Measurements from ENCODE around the gene PLPP3. TPM values are rescaled to one million over a fixed set of nuclear protein-coding genes. Genes with fewer than 3 reads are reported as not detected.
A peak's percentile ranks its signal among the peaks of the same experiment; 100 is the strongest.

PLPP3 gene
- total and polyA plus RNA-seq, 2 experiments from 2014 or later = 41.9 to 61.9 TPM

DNA sequence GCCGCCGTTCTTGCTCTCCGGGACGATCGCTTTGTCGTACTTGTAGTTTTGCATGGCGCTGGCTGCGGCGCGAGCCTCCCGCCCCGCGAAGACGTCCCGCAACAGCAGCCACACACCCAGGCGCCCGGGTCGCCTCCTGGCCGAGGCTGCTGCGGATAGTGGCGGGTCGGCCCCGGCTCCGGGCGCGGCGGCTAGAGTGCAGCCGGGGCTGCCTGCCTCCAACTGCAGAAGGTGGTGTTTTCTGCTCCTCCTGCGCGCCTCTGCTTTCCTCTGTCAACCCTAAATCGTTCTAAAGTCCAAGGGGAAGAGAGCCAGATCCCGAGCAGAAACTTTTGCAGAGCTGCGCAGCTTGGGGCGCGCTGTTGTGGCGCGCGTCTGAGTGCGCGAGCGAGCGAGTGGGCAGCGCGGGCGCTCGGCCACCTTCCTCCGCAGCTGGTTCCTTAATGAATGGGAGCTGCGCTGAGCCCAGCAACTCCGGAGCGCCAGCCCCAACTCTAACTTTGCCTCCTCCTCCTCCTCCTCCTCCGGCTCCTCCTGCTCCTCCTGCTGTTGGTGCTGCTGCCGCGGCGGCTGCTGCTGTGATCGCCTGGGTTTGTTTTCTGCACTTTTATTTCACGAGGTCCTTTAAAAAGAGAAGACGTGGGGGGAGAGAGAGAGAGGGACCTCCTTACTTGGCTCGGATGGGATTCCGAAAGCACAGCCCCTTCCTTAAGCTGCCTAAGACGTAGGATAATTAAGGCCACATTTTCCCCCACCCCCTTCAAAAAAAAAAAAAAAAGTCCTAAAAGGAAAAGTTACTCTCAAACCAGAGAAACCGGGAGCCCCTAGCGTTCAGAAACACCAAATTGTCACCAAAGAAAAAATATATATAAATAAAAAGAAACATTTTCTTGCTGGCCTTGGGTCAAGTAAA lies at the start of gene PLPP3 (continued):
- TF ChIP-seq, protein P1, sequence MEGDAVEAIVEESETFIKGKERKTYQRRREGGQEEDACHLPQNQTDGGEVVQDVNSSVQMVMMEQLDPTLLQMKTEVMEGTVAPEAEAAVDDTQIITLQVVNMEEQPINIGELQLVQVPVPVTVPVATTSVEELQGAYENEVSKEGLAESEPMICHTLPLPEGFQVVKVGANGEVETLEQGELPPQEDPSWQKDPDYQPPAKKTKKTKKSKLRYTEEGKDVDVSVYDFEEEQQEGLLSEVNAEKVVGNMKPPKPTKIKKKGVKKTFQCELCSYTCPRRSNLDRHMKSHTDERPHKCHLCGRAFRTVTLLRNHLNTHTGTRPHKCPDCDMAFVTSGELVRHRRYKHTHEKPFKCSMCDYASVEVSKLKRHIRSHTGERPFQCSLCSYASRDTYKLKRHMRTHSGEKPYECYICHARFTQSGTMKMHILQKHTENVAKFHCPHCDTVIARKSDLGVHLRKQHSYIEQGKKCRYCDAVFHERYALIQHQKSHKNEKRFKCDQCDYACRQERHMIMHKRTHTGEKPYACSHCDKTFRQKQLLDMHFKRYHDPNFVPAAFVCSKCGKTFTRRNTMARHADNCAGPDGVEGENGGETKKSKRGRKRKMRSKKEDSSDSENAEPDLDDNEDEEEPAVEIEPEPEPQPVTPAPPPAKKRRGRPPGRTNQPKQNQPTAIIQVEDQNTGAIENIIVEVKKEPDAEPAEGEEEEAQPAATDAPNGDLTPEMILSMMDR (conservative IDR thresholded peaks at IDR 0.05; ENCODE audit: low read depth in 2 of 2) = peak; percentile 36 to 55; a peak in 3 of 4 replicates

DNA sequence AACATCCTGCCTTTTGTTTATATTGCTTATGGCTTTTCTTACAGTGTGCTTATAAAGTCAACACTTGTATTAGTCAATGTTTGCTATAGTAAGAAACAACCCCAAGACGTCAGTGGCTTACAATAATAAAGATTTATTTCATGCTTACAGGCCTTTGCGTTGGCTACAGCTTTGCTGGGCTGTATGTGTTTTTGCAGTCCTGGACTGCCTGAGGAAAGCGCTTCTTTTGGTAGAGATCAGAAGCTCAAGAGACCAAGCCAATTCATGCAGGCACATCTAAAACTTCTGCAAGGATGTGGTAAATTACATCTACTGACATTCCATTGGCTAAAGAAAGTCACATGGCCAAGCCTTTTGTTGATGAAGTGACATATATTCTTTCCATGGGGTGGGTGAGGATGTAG lies 48.3 kb upstream of the PLPP3 start:
- no peak for ATAC-seq
- no peak overlapping the region for H3K4me3 Mint-ChIP-seq
- Histone ChIP-seq H2AFZ (peak overlapping the region; percentile 29; the same call in 1 of the 2 replicates), H3K9me2 (ENCODE audit: insufficient read depth) (no peaks in the 10 kb centered on the region), H3K36me3 (ENCODE audit: insufficient read depth) (no peaks in the 10 kb centered on the region), H3K27ac (ENCODE audit: low read depth) (no peak overlapping the region), H3K27me3 (ENCODE audit: insufficient read depth) (no peaks in the 10 kb centered on the region), H3F3A (replicated peaks; ENCODE audit: low read depth) (no peaks in the 10 kb centered on the region), H4K20me1 (replicated peaks; ENCODE audit: insufficient read depth) (no peaks in the 10 kb centered on the region), H3K4me3 (no peak overlapping the region), H3K4me2 (no peak overlapping the region), H3K4me1 (ENCODE audit: insufficient read depth) (peaks cover 15% of the 10 kb centered on the region; the same call in 1 of the 2 replicates), H3K79me2 (replicated peaks; ENCODE audit: insufficient read depth) (no peaks in the 10 kb centered on the region)
- H3K4me1 Mint-ChIP-seq = peaks cover 27% of the 10 kb centered on the region
- no peaks in the 10 kb centered on the region for H3K36me3 Mint-ChIP-seq (ENCODE audit: low read depth)
- peak; percentile 26 for DNase-seq (ENCODE audit: low spot score)
- H3K27me3 Mint-ChIP-seq (ENCODE audit: insufficient read depth, low read depth, poor library complexity) = no peaks in the 10 kb centered on the region
- peaks cover 9% of the 10 kb centered on the region; the same call in 1 of the 3 replicates for H3K9me3 Mint-ChIP-seq
- H3K27ac Mint-ChIP-seq = no peak overlapping the region
- TF ChIP-seq, protein P1 (conservative IDR thresholded peaks at IDR 0.05; ENCODE audit: low read depth in 2 of 2) = no peak
- TF ChIP-seq CREB1 (CRISPR knock-in tag; IDR thresholded peaks at IDR 0.05; ENCODE audit: low read depth) = no peak
- TF ChIP-seq, protein P2, sequence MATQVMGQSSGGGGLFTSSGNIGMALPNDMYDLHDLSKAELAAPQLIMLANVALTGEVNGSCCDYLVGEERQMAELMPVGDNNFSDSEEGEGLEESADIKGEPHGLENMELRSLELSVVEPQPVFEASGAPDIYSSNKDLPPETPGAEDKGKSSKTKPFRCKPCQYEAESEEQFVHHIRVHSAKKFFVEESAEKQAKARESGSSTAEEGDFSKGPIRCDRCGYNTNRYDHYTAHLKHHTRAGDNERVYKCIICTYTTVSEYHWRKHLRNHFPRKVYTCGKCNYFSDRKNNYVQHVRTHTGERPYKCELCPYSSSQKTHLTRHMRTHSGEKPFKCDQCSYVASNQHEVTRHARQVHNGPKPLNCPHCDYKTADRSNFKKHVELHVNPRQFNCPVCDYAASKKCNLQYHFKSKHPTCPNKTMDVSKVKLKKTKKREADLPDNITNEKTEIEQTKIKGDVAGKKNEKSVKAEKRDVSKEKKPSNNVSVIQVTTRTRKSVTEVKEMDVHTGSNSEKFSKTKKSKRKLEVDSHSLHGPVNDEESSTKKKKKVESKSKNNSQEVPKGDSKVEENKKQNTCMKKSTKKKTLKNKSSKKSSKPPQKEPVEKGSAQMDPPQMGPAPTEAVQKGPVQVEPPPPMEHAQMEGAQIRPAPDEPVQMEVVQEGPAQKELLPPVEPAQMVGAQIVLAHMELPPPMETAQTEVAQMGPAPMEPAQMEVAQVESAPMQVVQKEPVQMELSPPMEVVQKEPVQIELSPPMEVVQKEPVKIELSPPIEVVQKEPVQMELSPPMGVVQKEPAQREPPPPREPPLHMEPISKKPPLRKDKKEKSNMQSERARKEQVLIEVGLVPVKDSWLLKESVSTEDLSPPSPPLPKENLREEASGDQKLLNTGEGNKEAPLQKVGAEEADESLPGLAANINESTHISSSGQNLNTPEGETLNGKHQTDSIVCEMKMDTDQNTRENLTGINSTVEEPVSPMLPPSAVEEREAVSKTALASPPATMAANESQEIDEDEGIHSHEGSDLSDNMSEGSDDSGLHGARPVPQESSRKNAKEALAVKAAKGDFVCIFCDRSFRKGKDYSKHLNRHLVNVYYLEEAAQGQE (IDR thresholded peaks at IDR 0.05; ENCODE audit: unreplicated experiment) = no peak
- TF ChIP-seq ZNF114 (CRISPR knock-in tag; IDR thresholded peaks at IDR 0.05) = no peak
- TF ChIP-seq, protein P3, sequence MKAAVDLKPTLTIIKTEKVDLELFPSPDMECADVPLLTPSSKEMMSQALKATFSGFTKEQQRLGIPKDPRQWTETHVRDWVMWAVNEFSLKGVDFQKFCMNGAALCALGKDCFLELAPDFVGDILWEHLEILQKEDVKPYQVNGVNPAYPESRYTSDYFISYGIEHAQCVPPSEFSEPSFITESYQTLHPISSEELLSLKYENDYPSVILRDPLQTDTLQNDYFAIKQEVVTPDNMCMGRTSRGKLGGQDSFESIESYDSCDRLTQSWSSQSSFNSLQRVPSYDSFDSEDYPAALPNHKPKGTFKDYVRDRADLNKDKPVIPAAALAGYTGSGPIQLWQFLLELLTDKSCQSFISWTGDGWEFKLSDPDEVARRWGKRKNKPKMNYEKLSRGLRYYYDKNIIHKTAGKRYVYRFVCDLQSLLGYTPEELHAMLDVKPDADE (IDR thresholded peaks at IDR 0.05) = no peak
- no peak for TF ChIP-seq POLR2AphosphoS5 (IDR thresholded peaks at IDR 0.05; ENCODE audit: low read depth)
- TF ChIP-seq EZH2phosphoT487 (IDR thresholded peaks at IDR 0.05; ENCODE audit: unreplicated experiment) = no peak
- no peak for TF ChIP-seq STAT1 (IDR thresholded peaks at IDR 0.05; ENCODE audit: unreplicated experiment)
- TF ChIP-seq ZNF331 (CRISPR knock-in tag; IDR thresholded peaks at IDR 0.05; ENCODE audit: low read depth) = no peak
- TF ChIP-seq EZH2 (IDR thresholded peaks at IDR 0.05; ENCODE audit: low read depth, unreplicated experiment) = no peak
- no peak for TF ChIP-seq NANOG (IDR thresholded peaks at IDR 0.05; ENCODE audit: borderline replicate concordance)
